ENCODE data around the gene ENC1.

Gene ENC1

GRCh38 chr5:74608736-74609601 lies 31.6 kb downstream of the ENC1 start:
- Histone ChIP-seq H4K91ac (ENCODE audit: low read depth, low read length) (no peak overlapping the region), H3K4me1 (ENCODE audit: control insufficient read depth in 1 of 2, insufficient read depth in 2 of 2, low read length in 2 of 2) (peaks cover 0 to 4% of the 10 kb centered on the region in 2 experiments), H3K79me2 (ENCODE audit: control insufficient read depth, insufficient read depth, low read length, poor library complexity) (no peaks in the 10 kb centered on the region), H3K23ac (ENCODE audit: low read length) (no peak overlapping the region), H3K4me3 (ENCODE audit: low read depth, low read length) (no peak overlapping the region), H2BK120ac (ENCODE audit: insufficient read depth, low read length, poor library complexity) (no peak overlapping the region), H3K4me2 (ENCODE audit: low read length) (no peak overlapping the region), H3K9me3 (ENCODE audit: insufficient read depth, low read depth, low read length) (no peaks in the 10 kb centered on the region), H3K79me1 (ENCODE audit: low read length) (peaks cover 1% of the 10 kb centered on the region), H2AK5ac (ENCODE audit: low read length) (no peak overlapping the region), H3K4ac (ENCODE audit: low read depth, low read length) (no peak overlapping the region), H3K36me3 (ENCODE audit: control insufficient read depth in 1 of 2, insufficient read depth in 2 of 2, low read length in 2 of 2) (no peaks in the 10 kb centered on the region), H3K27ac (ENCODE audit: low read depth, low read length) (no peak overlapping the region), H2AFZ (ENCODE audit: insufficient read depth, low read length, poor library complexity) (no peak overlapping the region), H4K12ac (ENCODE audit: low read depth, low read length) (no peak overlapping the region), H3K27me3 (ENCODE audit: insufficient read depth, low read length) (no peaks in the 10 kb centered on the region), H2BK5ac (ENCODE audit: low read depth, low read length, poor library complexity) (no peak overlapping the region), H3K9ac (ENCODE audit: low read length) (no peak overlapping the region), H4K8ac (ENCODE audit: low read depth, low read length) (no peak overlapping the region), H2BK12ac (ENCODE audit: low read length) (no peak overlapping the region), H3K14ac (ENCODE audit: low read length) (no peak overlapping the region), H3K18ac (ENCODE audit: low read length) (no peak overlapping the region)
- WGBS (ENCODE audit: extremely low coverage, insufficient coverage, insufficient read length) = no CpG with 5 or more reads among the region's 5 CpGs
- no peak for DNase-seq

GRCh38 chr5:74605759-74606158 lies 34.8 kb downstream of the ENC1 start:
- Histone ChIP-seq H3K18ac (ENCODE audit: low read length) (no peak overlapping the region), H3K4me2 (ENCODE audit: low read length) (no peak overlapping the region), H2AFZ (ENCODE audit: insufficient read depth, low read length, poor library complexity) (no peak overlapping the region), H3K4ac (ENCODE audit: low read depth, low read length) (no peak overlapping the region), H3K23ac (ENCODE audit: low read length) (no peak overlapping the region), H2BK12ac (ENCODE audit: low read length) (no peak overlapping the region), H3K9ac (ENCODE audit: low read length) (no peak overlapping the region), H4K12ac (ENCODE audit: low read depth, low read length) (no peak overlapping the region), H3K4me3 (ENCODE audit: low read depth, low read length) (no peak overlapping the region), H3K4me1 (ENCODE audit: control insufficient read depth in 1 of 2, insufficient read depth in 2 of 2, low read length in 2 of 2) (no peaks in the 10 kb centered on the region), H3K36me3 (ENCODE audit: control insufficient read depth in 1 of 2, insufficient read depth in 2 of 2, low read length in 2 of 2) (no peaks in the 10 kb centered on the region), H3K79me1 (ENCODE audit: low read length) (no peaks in the 10 kb centered on the region), H3K9me3 (ENCODE audit: insufficient read depth, low read depth, low read length) (no peaks in the 10 kb centered on the region), H3K79me2 (ENCODE audit: control insufficient read depth, insufficient read depth, low read length, poor library complexity) (no peaks in the 10 kb centered on the region), H2BK5ac (ENCODE audit: low read depth, low read length, poor library complexity) (no peak overlapping the region), H2AK5ac (ENCODE audit: low read length) (no peak overlapping the region), H2BK120ac (ENCODE audit: insufficient read depth, low read length, poor library complexity) (no peak overlapping the region), H4K91ac (ENCODE audit: low read depth, low read length) (no peak overlapping the region), H3K14ac (ENCODE audit: low read length) (no peak overlapping the region), H3K27ac (ENCODE audit: low read depth, low read length) (no peak overlapping the region), H4K8ac (ENCODE audit: low read depth, low read length) (no peak overlapping the region), H3K27me3 (ENCODE audit: insufficient read depth, low read length) (no peaks in the 10 kb centered on the region)
- no peak for DNase-seq
- WGBS (ENCODE audit: extremely low coverage, insufficient coverage, insufficient read length) = no CpG with 5 or more reads among the region's 4 CpGs

- WGBS (ENCODE audit: extremely low coverage, insufficient coverage, insufficient read length) = no CpG with 5 or more reads among the region's 1 CpG
- Histone ChIP-seq H3K9me3 (ENCODE audit: insufficient read depth, low read depth, low read length) (no peaks in the 10 kb centered on the region), H2BK5ac (ENCODE audit: low read depth, low read length, poor library complexity) (no peak overlapping the region), H3K4me1 (ENCODE audit: control insufficient read depth in 1 of 2, insufficient read depth in 2 of 2, low read length in 2 of 2) (peaks cover 0 to 2% of the 10 kb centered on the region in 2 experiments), H3K79me1 (ENCODE audit: low read length) (no peaks in the 10 kb centered on the region), H3K79me2 (ENCODE audit: control insufficient read depth, insufficient read depth, low read length, poor library complexity) (no peaks in the 10 kb centered on the region), H4K12ac (ENCODE audit: low read depth, low read length) (no peak overlapping the region), H3K4me3 (ENCODE audit: low read depth, low read length) (no peak overlapping the region), H4K8ac (ENCODE audit: low read depth, low read length) (no peak overlapping the region), H2AFZ (ENCODE audit: insufficient read depth, low read length, poor library complexity) (no peak overlapping the region), H2AK5ac (ENCODE audit: low read length) (no peak overlapping the region), H3K14ac (ENCODE audit: low read length) (no peak overlapping the region), H2BK12ac (ENCODE audit: low read length) (no peak overlapping the region), H3K27ac (ENCODE audit: low read depth, low read length) (no peak overlapping the region), H3K4me2 (ENCODE audit: low read length) (no peak overlapping the region), H3K18ac (ENCODE audit: low read length) (no peak overlapping the region), H3K4ac (ENCODE audit: low read depth, low read length) (no peak overlapping the region), H3K23ac (ENCODE audit: low read length) (no peak overlapping the region), H2BK120ac (ENCODE audit: insufficient read depth, low read length, poor library complexity) (no peak overlapping the region), H3K9ac (ENCODE audit: low read length) (no peak overlapping the region), H3K36me3 (ENCODE audit: control insufficient read depth in 1 of 2, insufficient read depth in 2 of 2, low read length in 2 of 2) (no peaks in the 10 kb centered on the region), H3K27me3 (ENCODE audit: insufficient read depth, low read length) (no peaks in the 10 kb centered on the region), H4K91ac (ENCODE audit: low read depth, low read length) (no peak overlapping the region)
- no peak for DNase-seq
Measured at GRCh38 chr5:74603376-74603775, 37.2 kb downstream of the ENC1 start.

- no peak overlapping the region for H3K23ac ChIP-seq (ENCODE audit: low read length)
Measured at GRCh38 chr5:74599148-74599547, 41.4 kb downstream of the ENC1 start.

More at GRCh38 chr5:74599148-74599547, 41.4 kb downstream of the ENC1 start:
- no CpG with 5 or more reads among the region's 2 CpGs for WGBS (ENCODE audit: extremely low coverage, insufficient coverage, insufficient read length)
- Histone ChIP-seq H3K27ac (ENCODE audit: low read depth, low read length) (no peak overlapping the region), H3K79me2 (ENCODE audit: control insufficient read depth, insufficient read depth, low read length, poor library complexity) (no peaks in the 10 kb centered on the region), H2BK120ac (ENCODE audit: insufficient read depth, low read length, poor library complexity) (no peak overlapping the region), H4K91ac (ENCODE audit: low read depth, low read length) (no peak overlapping the region), H4K12ac (ENCODE audit: low read depth, low read length) (no peak overlapping the region), H2AK5ac (ENCODE audit: low read length) (no peak overlapping the region), H3K9ac (ENCODE audit: low read length) (no peak overlapping the region), H3K4me2 (ENCODE audit: low read length) (no peak overlapping the region), H3K36me3 (ENCODE audit: control insufficient read depth in 1 of 2, insufficient read depth in 2 of 2, low read length in 2 of 2) (no peaks in the 10 kb centered on the region), H3K14ac (ENCODE audit: low read length) (no peak overlapping the region), H2BK5ac (ENCODE audit: low read depth, low read length, poor library complexity) (no peak overlapping the region), H4K8ac (ENCODE audit: low read depth, low read length) (no peak overlapping the region), H3K79me1 (ENCODE audit: low read length) (peaks cover 23% of the 10 kb centered on the region), H3K4ac (ENCODE audit: low read depth, low read length) (no peak overlapping the region), H3K4me3 (ENCODE audit: low read depth, low read length) (no peak overlapping the region), H3K9me3 (ENCODE audit: insufficient read depth, low read depth, low read length) (no peaks in the 10 kb centered on the region), H3K4me1 (ENCODE audit: control insufficient read depth in 1 of 2, insufficient read depth in 2 of 2, low read length in 2 of 2) (peaks cover 12 to 16% of the 10 kb centered on the region in 2 experiments), H2BK12ac (ENCODE audit: low read length) (peak overlapping the region; percentile 86), H2AFZ (ENCODE audit: insufficient read depth, low read length, poor library complexity) (no peak overlapping the region), H3K18ac (ENCODE audit: low read length) (no peak overlapping the region), H3K27me3 (ENCODE audit: insufficient read depth, low read length) (no peaks in the 10 kb centered on the region)
- DNase-seq = no peak
